GM12878 (cell line): ENCODE data around the gene ZNF341. TPM values are rescaled to one million over a fixed set of nuclear protein-coding genes. Genes with fewer than 3 reads are reported as not detected.

Source experiments
- ATAC-seq: fragments of 200-7000 bp; cut with Tn5 transposase; 3 replicates; pipeline ENCODE4 v1.9.1; 2020; ENCODE audit warnings: mild to moderate bottlenecking, moderate library complexity
- BruUV-seq: library from RNA; stranded (reverse); fragments of 400-500 nt; replicated peaks from 2 replicates; lab custom pipeline; 2021; lab: Mats Ljungman, UMichigan
- CTCF ChIA-PET: fragments of 300-600 bp; sonication (Branson Sonifier 250); formaldehyde crosslinking; extraction: SDS; loops from one replicate; lab custom pipeline; 2021; ENCODE audit warnings: inconsistent platforms; lab: Yijun Ruan, JAX
- POLR2A ChIA-PET: fragments of 350-600 bp; formaldehyde crosslinking; extraction: SDS; loops from one replicate; lab custom pipeline; 2021; ENCODE audit warnings: inconsistent platforms; lab: Charles Lee
- RAD21 ChIA-PET: fragments of 300-600 bp; sonication (Branson Sonifier 250); formaldehyde crosslinking; loops from one replicate; lab custom pipeline; 2023; ENCODE audit warnings: antibody characterized with exemption; ENCODE audit not compliant: unreplicated experiment; lab: Charles Lee
- SMC1A ChIA-PET: fragments of 300-600 bp; sonication (Branson Sonifier 250); formaldehyde crosslinking; loops from one replicate; lab custom pipeline; 2023; ENCODE audit not compliant: unreplicated experiment, uncharacterized antibody; lab: Charles Lee
- DNase-seq: peaks from one replicate; pipeline ENCODE4 v3.0.0-alpha.2; 2011; ENCODE audit warnings: low read depth, low spot score
- FAIRE-seq: peaks from 3 replicates; lab custom pipeline; 2011; peaks lifted over from hg19 to GRCh38; lab: Jason Lieb, UNC
- H2AFZ ChIP-seq: 2 replicates; pipeline ENCODE4 v1.6.0; 2011; ENCODE audit warnings: low read depth, low read length, control low read depth; ENCODE audit not compliant: control insufficient read depth
- H3K27ac ChIP-seq: 2 replicates; pipeline ENCODE4 v1.5.1; 2011; ENCODE audit warnings: control low read depth; ENCODE audit not compliant: control insufficient read depth, insufficient read depth
- H3K27me3 ChIP-seq, 2 experiments: replicated peaks in 1 of 2; 2 replicates each; pipeline versions ENCODE4 v1.6.0 to v1.6.1; 2011; ENCODE audit warnings: low read length in 1 of 2; ENCODE audit not compliant: control insufficient read depth in 2 of 2, insufficient read depth in 2 of 2
- H3K36me3 ChIP-seq, 2 experiments: 2 replicates each; pipeline ENCODE4 v1.5.1; 2011; ENCODE audit warnings: low read length in 1 of 2; ENCODE audit not compliant: control insufficient read depth in 2 of 2, insufficient read depth in 2 of 2
- H3K4me1 ChIP-seq: 2 replicates; pipeline ENCODE4 v1.6.1; 2011; ENCODE audit warnings: mild to moderate bottlenecking, low read length, moderate library complexity, mixed read lengths; ENCODE audit not compliant: control insufficient read depth, insufficient read depth
- H3K4me2 ChIP-seq: 2 replicates; pipeline ENCODE4 v1.6.0; 2011; ENCODE audit warnings: control low read depth; ENCODE audit not compliant: control insufficient read depth, insufficient read depth
- H3K4me3 ChIP-seq: fragments of 200-600 bp; sonication (generic); 2 replicates; pipeline ENCODE4 v1.5.1; 2016
- H3K79me2 ChIP-seq: 2 replicates; pipeline ENCODE4 v1.6.0; 2011; ENCODE audit warnings: low read length; ENCODE audit not compliant: control insufficient read depth, insufficient read depth
- H3K9ac ChIP-seq: 2 replicates; pipeline ENCODE4 v1.8.0; 2011; ENCODE audit warnings: low read length, control low read depth, mixed read lengths; ENCODE audit not compliant: control insufficient read depth, insufficient read depth
- H3K9me3 ChIP-seq: replicated peaks from 3 replicates; pipeline ENCODE4 v1.5.1; 2011; ENCODE audit warnings: mild to moderate bottlenecking, low read length; ENCODE audit not compliant: control insufficient read depth, insufficient read depth
- H4K20me1 ChIP-seq: 2 replicates; pipeline ENCODE4 v1.6.0; 2011; ENCODE audit not compliant: control insufficient read depth, insufficient read depth
- ATF7 ChIP-seq: fragments of 450-650 bp; IDR thresholded peaks from 2 replicates; pipeline ENCODE4 v1.6.1; 2016; ENCODE audit warnings: low read depth, mild to moderate bottlenecking
- CREB1 ChIP-seq: IDR thresholded peaks from 2 replicates; pipeline ENCODE4 v1.6.1; 2012; ENCODE audit warnings: low read depth, mild to moderate bottlenecking, inconsistent platforms
- HCFC1 ChIP-seq: fragments of 150-350 bp; IDR thresholded peaks from 2 replicates; pipeline ENCODE4 v1.6.1; 2014; ENCODE audit warnings: low read length
- JUND ChIP-seq: IDR thresholded peaks from 2 replicates; pipeline ENCODE4 v1.6.1; 2012; ENCODE audit warnings: low read depth, mild to moderate bottlenecking, low read length, improper control_type of control experiment, moderate library complexity
- MEF2A ChIP-seq: IDR thresholded peaks from 2 replicates; pipeline ENCODE4 v1.6.1; 2011; ENCODE audit warnings: low read depth, mild to moderate bottlenecking, low read length, moderate library complexity; ENCODE audit not compliant: insufficient read depth
- MXI1 ChIP-seq: fragments of 150-350 bp; IDR thresholded peaks from 2 replicates; pipeline ENCODE4 v1.6.1; 2011; ENCODE audit warnings: low read depth, mild to moderate bottlenecking, inconsistent platforms, low read length, improper control_type of control experiment
- NR2F1 ChIP-seq: fragments of 450-650 bp; conservative IDR thresholded peaks from 2 replicates; pipeline ENCODE4 v1.6.1; 2017; ENCODE audit warnings: mild to moderate bottlenecking
- RCOR1 ChIP-seq: conservative IDR thresholded peaks from 2 replicates; pipeline ENCODE4 v1.6.1; 2012; ENCODE audit warnings: low read depth, low read length, improper control_type of control experiment
- SMAD1 ChIP-seq: fragments of 450-650 bp; IDR thresholded peaks from 2 replicates; pipeline ENCODE4 v1.6.1; 2018; ENCODE audit warnings: mild to moderate bottlenecking, low read depth; ENCODE audit not compliant: partially characterized antibody
- SMARCA5 ChIP-seq: fragments of 450-650 bp; IDR thresholded peaks from 2 replicates; pipeline ENCODE4 v1.6.1; 2017; ENCODE audit warnings: mild to moderate bottlenecking
- STAT1 ChIP-seq: fragments of 450-650 bp; conservative IDR thresholded peaks from 2 replicates; pipeline ENCODE4 v1.6.1; 2014; ENCODE audit warnings: antibody characterized with exemption, mild to moderate bottlenecking
- WRNIP1 ChIP-seq: IDR thresholded peaks from 2 replicates; pipeline ENCODE4 v1.6.1; 2011; ENCODE audit warnings: low read depth, low read length, improper control_type of control experiment, borderline replicate concordance
- ZSCAN29 ChIP-seq: fragments of 450-650 bp; IDR thresholded peaks from 2 replicates; pipeline ENCODE4 v1.6.1; 2017; ENCODE audit warnings: mild to moderate bottlenecking, moderate library complexity
- WGBS: methylation state at CpG from one replicate; pipeline ENCODE4 v1.1.6; 2016; ENCODE audit warnings: low lambda C conversion rate; ENCODE audit not compliant: insufficient replicate concordance, insufficient coverage; ENCODE audit errors: missing lambda C conversion rate; 5-methylcytosine and 5-hydroxymethylcytosine counted together
- in situ Hi-C: fragments of 300-500 bp; cut with MboI; formaldehyde crosslinking; loops from 9 replicates; pipeline ENCODE4 v1.14.3; 2018; ENCODE audit warnings: mixed read lengths
- intact Hi-C: fragments of 100-400 bp; cut with micrococcal nuclease; formaldehyde crosslinking; loops from one replicate; pipeline ENCODE4 v1.14.2; 2022; ENCODE audit not compliant: unreplicated experiment
- polyA plus RNA-seq, 11 experiments: library from polyadenylated mRNA; depleted of rRNA in 4 of 11; unstranded in 6 of 11; stranded (reverse) in 5 of 11; fragments of >200 nt; fragmentation: Nextera tagmentation in 4 of 11; fragmentation: Illumina TruSeq in 1 of 11; extraction: Ambion mirVana in 4 of 11; extraction: Trizol in 1 of 11; gene quantifications; 1 replicate in 1 of 11; 2 replicates in 10 of 11; pipeline versions ENCODE4 v1.2.1 to v1.2.3, GENCODE V29; 2011 to 2016; ENCODE audit warnings: inconsistent platforms in 2 of 11, missing spikeins in 2 of 11, low read depth in 1 of 11
- total RNA-seq, 4 experiments: library from RNA; depleted of rRNA in 3 of 4; stranded (reverse); fragments of >200 nt in 3 of 4; fragmentation: Illumina TruSeq in 1 of 4; extraction: Trizol in 1 of 4; gene quantifications; 2 replicates each; pipeline versions ENCODE4 v1.2.1 to v1.2.3, GENCODE V29; 2013 to 2021
- TF ChIP-seq, protein P1 (sequence below): IDR thresholded peaks from 2 replicates; pipeline ENCODE4 v1.6.1; 2012; ENCODE audit warnings: low read depth, low read length, improper control_type of control experiment

ZNF341 gene
- total and polyA plus RNA-seq, 10 of the 15 experiments (the other 5 are each of a cell fraction or from before 2014, with no cell fraction given), result 0.18 to 5.0 (median 2.6) TPM

DNA sequence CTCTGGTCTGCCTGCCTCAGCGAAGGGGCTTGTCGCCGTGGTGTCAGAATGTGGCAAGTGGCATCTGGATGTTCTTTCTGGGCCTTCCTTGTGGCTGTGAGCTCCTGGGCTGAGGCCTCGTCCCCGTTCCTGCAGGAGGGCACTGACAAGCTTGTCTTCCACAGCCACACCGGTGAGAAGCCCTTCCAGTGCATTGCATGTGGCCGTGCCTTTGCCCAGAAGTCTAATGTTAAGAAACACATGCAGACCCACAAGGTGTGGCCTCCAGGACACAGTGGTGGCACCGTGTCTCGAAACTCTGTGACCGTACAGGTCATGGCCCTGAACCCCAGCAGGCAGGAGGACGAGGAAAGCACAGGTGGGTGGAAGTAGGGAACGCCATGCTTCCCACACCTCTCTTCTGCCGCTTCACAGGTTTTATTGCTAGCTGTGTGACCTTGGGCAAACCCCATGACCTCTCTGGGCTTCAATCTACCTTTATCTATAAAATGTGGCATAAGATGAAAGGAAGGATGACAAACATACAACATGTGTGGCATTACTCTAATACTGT lies 30.0 kb downstream of the ZNF341 start:
- 94% methylated on average over 13 of the region's 13 CpGs for WGBS

DNA sequence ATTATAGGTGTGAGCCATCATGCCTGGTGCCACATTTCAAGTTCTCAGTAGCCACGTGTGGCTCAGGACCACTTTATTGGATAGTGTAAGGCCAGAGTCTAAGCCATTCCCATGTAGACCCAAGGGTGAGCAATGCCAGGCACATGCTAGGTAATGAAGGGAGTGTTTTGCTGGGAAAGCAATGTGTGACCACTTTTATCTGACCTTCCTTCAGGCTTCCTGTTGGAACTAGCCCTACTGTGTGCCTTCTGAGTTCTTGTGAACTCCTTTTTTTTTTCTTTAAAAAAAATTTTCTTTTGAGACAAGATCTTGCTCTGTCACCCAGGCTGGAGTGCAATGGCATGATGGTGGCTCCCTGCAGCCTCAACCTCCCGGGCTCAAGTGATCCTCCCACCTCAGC lies 33.3 kb downstream of the ZNF341 start:
- H3K27ac ChIP-seq, result no peak overlapping the region
- H3K9ac ChIP-seq, result no peak overlapping the region
- ChIA-PET SMC1A (no interaction called here), POLR2A (no interaction called here), RAD21 (no interaction called here), CTCF (no interaction called here)
- no TSS peak for BruUV-seq
- H3K27me3 ChIP-seq, result no peaks in the 10 kb centered on the region
- no peak for DNase-seq
- H3K4me2 ChIP-seq, result no peak overlapping the region
- 70% methylated on average over 2 of the region's 2 CpGs for WGBS
- no peaks in the 10 kb centered on the region for H3K4me1 ChIP-seq
- no peaks in the 10 kb centered on the region; the same call in 2 of the 3 replicates for H3K9me3 ChIP-seq
- in situ Hi-C loops, result no loop called here
- H3K4me3 ChIP-seq, result no peak overlapping the region
- H3K36me3 ChIP-seq, result peaks cover 0 to 7% of the 10 kb centered on the region in 2 experiments; a peak in 3 of 4 replicates
- TF ChIP-seq SMARCA5 (no peak), MEF2A (no peak), JUND (no peak), RCOR1 (no peak), ZSCAN29 (no peak), CREB1 (no peak), HCFC1 (no peak), SMAD1 (no peak), MXI1 (no peak), NR2F1 (no peak), STAT1 (no peak)
- TF ChIP-seq, protein P1, sequence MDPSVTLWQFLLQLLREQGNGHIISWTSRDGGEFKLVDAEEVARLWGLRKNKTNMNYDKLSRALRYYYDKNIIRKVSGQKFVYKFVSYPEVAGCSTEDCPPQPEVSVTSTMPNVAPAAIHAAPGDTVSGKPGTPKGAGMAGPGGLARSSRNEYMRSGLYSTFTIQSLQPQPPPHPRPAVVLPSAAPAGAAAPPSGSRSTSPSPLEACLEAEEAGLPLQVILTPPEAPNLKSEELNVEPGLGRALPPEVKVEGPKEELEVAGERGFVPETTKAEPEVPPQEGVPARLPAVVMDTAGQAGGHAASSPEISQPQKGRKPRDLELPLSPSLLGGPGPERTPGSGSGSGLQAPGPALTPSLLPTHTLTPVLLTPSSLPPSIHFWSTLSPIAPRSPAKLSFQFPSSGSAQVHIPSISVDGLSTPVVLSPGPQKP, result no peak
- H2AFZ ChIP-seq, result no peak overlapping the region
- no peaks in the 10 kb centered on the region for H4K20me1 ChIP-seq
- H3K79me2 ChIP-seq, result no peaks in the 10 kb centered on the region
- ATAC-seq, result no peak
- intact Hi-C loops, result no loop called here
- FAIRE-seq, result no peak

More for the DNA sequence above, 30.0 kb downstream of the ZNF341 start:
- no peak overlapping the region for H2AFZ ChIP-seq
- intact Hi-C loops (no loop called here), in situ Hi-C loops (no loop called here)
- no peaks in the 10 kb centered on the region for H3K4me1 ChIP-seq
- FAIRE-seq, result no peak
- no peak overlapping the region for H3K9ac ChIP-seq
- SMC1A ChIA-PET, result no interaction called here
- H3K36me3 ChIP-seq, result peaks cover 0 to 5% of the 10 kb centered on the region in 2 experiments; a peak in 3 of 4 replicates
- ATAC-seq, result no peak
- no peaks in the 10 kb centered on the region for H3K79me2 ChIP-seq
- no peaks in the 10 kb centered on the region for H4K20me1 ChIP-seq
- H3K4me3 ChIP-seq, result no peak overlapping the region
- TF ChIP-seq ATF7 (no peak), WRNIP1 (no peak)
- no peaks in the 10 kb centered on the region for H3K27me3 ChIP-seq
- no peak for DNase-seq
- RAD21 ChIA-PET, result no interaction called here
- H3K27ac ChIP-seq, result no peak overlapping the region
- no TSS peak for BruUV-seq
- POLR2A ChIA-PET, result no interaction called here
- no peak overlapping the region for H3K4me2 ChIP-seq
- CTCF ChIA-PET, result no interaction called here
- H3K9me3 ChIP-seq, result no peaks in the 10 kb centered on the region; the same call in 2 of the 3 replicates
